Suprapubic skin (tissue), 4 donors: ENCODE results near the gene CAPN7. TPM values are rescaled to one million over a fixed set of nuclear protein-coding genes. Genes with fewer than 3 reads are reported as not detected.

ENCODE experiments used
- DNase-seq, 2 donors: peaks; one replicate each; pipeline ENCODE4 v3.0.0-alpha.2; 2019; ENCODE audit warnings: low spot score in 2 of 2
- H3K27ac ChIP-seq: fragments of 200-600 bp; sonication (generic); one replicate; pipeline ENCODE4 v1.5.1; 2019
- H3K27me3 ChIP-seq: fragments of 200-600 bp; sonication (generic); one replicate; pipeline ENCODE4 v1.5.1; 2019
- H3K36me3 ChIP-seq: fragments of 200-600 bp; sonication (generic); one replicate; pipeline ENCODE4 v1.5.1; 2019
- H3K4me1 ChIP-seq: fragments of 200-600 bp; sonication (generic); one replicate; pipeline ENCODE4 v1.5.1; 2019
- H3K4me3 ChIP-seq: fragments of 200-600 bp; sonication (generic); one replicate; pipeline ENCODE4 v1.5.1; 2019; ENCODE audit warnings: mild to moderate bottlenecking
- H3K9me3 ChIP-seq: fragments of 200-600 bp; sonication (generic); one replicate; pipeline ENCODE4 v1.5.1; 2019
- CTCF ChIP-seq, 2 donors: fragments of 200-600 bp in 1 of 2; fragments of 450-650 bp in 1 of 2; sonication (generic) in 1 of 2; IDR thresholded peaks; one replicate each; pipeline ENCODE4 v1.5.1; 2016 to 2019; ENCODE audit warnings: antibody characterized with exemption in 2 of 2, mild to moderate bottlenecking in 1 of 2, moderate library complexity in 1 of 2
- EP300 ChIP-seq: sonication (generic); formaldehyde crosslinking; IDR thresholded peaks from one replicate; pipeline ENCODE4 v1.6.1; 2017; ENCODE audit warnings: antibody characterized with exemption
- POLR2A ChIP-seq, 2 donors: fragments of 450-650 bp; IDR thresholded peaks; one replicate each; pipeline ENCODE4 v1.6.1; 2017; ENCODE audit warnings: antibody characterized with exemption in 2 of 2, mild to moderate bottlenecking in 2 of 2, moderate library complexity in 2 of 2
- POLR2AphosphoS5 ChIP-seq, 3 donors: sonication (generic); formaldehyde crosslinking; IDR thresholded peaks; one replicate each; pipeline ENCODE4 v1.6.1; 2017; ENCODE audit warnings: antibody characterized with exemption in 3 of 3
- WGBS: methylation state at CpG from one replicate; pipeline ENCODE4 v1.1.5; 2018; 5-methylcytosine and 5-hydroxymethylcytosine counted together
- total RNA-seq, 4 donors: library from RNA; depleted of rRNA; stranded (reverse); fragments of >200 nt; gene quantifications; one replicate each; pipeline ENCODE4 v1.1.0, GENCODE V29; 2016

The CAPN7 gene
- total RNA-seq, 4 donors from 2014 or later = 32.0 to 112 (median 38.2) TPM

GRCh38 chr3:15253023-15253697 lies 47.1 kb downstream of the CAPN7 start:
- H3K36me3 ChIP-seq = peaks cover 96% of the 10 kb centered on the region
- H3K27ac ChIP-seq = no peak overlapping the region
- TF ChIP-seq CTCF (IDR thresholded peaks at IDR 0.05) (no peak), EP300 (no peak), POLR2AphosphoS5 (IDR thresholded peaks at IDR 0.05) (no peak), POLR2A (IDR thresholded peaks at IDR 0.05) (no peak)
- no peaks in the 10 kb centered on the region for H3K4me1 ChIP-seq
- H3K27me3 ChIP-seq = no peaks in the 10 kb centered on the region
- 73% methylated on average over 7 of the region's 7 CpGs for WGBS
- no peaks in the 10 kb centered on the region for H3K9me3 ChIP-seq
- no peak for DNase-seq
- H3K4me3 ChIP-seq = no peak overlapping the region

- Histone ChIP-seq H3K27ac (no peak overlapping the region), H3K4me1 (no peaks in the 10 kb centered on the region), H3K27me3 (no peaks in the 10 kb centered on the region), H3K36me3 (peaks cover 96% of the 10 kb centered on the region), H3K4me3 (no peak overlapping the region), H3K9me3 (no peaks in the 10 kb centered on the region)
- TF ChIP-seq EP300 = no peak
- TF ChIP-seq POLR2A (IDR thresholded peaks at IDR 0.05) = no peak
- TF ChIP-seq POLR2AphosphoS5 (IDR thresholded peaks at IDR 0.05) = no peak
- TF ChIP-seq CTCF (IDR thresholded peaks at IDR 0.05) = no peak
- no peak for DNase-seq
- 89% methylated on average over 2 of the region's 2 CpGs for WGBS
Observed at GRCh38 chr3:15255215-15255614, 49.2 kb downstream of the CAPN7 start.

GRCh38 chr3:15256861-15257341 lies 50.9 kb downstream of the CAPN7 start:
- no peaks in the 10 kb centered on the region for H3K9me3 ChIP-seq
- H3K36me3 ChIP-seq = peaks cover 90% of the 10 kb centered on the region
- no peak overlapping the region for H3K27ac ChIP-seq
- H3K4me3 ChIP-seq = no peak overlapping the region
- WGBS = 71% methylated on average over 1 of the region's 8 CpGs
- peaks cover 13% of the 10 kb centered on the region for H3K4me1 ChIP-seq
- H3K27me3 ChIP-seq = no peaks in the 10 kb centered on the region
- no peak for DNase-seq
- TF ChIP-seq EP300 (no peak), CTCF (IDR thresholded peaks at IDR 0.05) (no peak), POLR2A (IDR thresholded peaks at IDR 0.05) (no peak), POLR2AphosphoS5 (IDR thresholded peaks at IDR 0.05) (no peak)

GRCh38 chr3:15258720-15259119 lies 52.7 kb downstream of the CAPN7 start:
- WGBS = 92% methylated on average over 7 of the region's 7 CpGs
- Histone ChIP-seq H3K36me3 (peaks cover 72% of the 10 kb centered on the region), H3K27me3 (no peaks in the 10 kb centered on the region), H3K4me1 (peaks cover 15% of the 10 kb centered on the region), H3K9me3 (no peaks in the 10 kb centered on the region), H3K4me3 (no peak overlapping the region), H3K27ac (no peak overlapping the region)
- DNase-seq = no peak
- no peak for TF ChIP-seq POLR2AphosphoS5 (IDR thresholded peaks at IDR 0.05)
- no peak for TF ChIP-seq CTCF (IDR thresholded peaks at IDR 0.05)
- no peak for TF ChIP-seq POLR2A (IDR thresholded peaks at IDR 0.05)
- no peak for TF ChIP-seq EP300

GRCh38 chr3:15260531-15260930 lies 54.5 kb downstream of the CAPN7 start:
- WGBS = 87% methylated on average over 4 of the region's 4 CpGs
- Histone ChIP-seq H3K27ac (no peak overlapping the region), H3K27me3 (no peaks in the 10 kb centered on the region), H3K4me3 (no peak overlapping the region), H3K4me1 (peaks cover 23% of the 10 kb centered on the region), H3K36me3 (peaks cover 57% of the 10 kb centered on the region), H3K9me3 (no peaks in the 10 kb centered on the region)
- no peak for TF ChIP-seq EP300
- TF ChIP-seq POLR2A (IDR thresholded peaks at IDR 0.05) = no peak
- no peak for TF ChIP-seq CTCF (IDR thresholded peaks at IDR 0.05)
- no peak for TF ChIP-seq POLR2AphosphoS5 (IDR thresholded peaks at IDR 0.05)
- DNase-seq = no peak
